H9 (cell line): ENCODE results near the gene ZNF474. TPM values are rescaled to one million over a fixed set of nuclear protein-coding genes. Genes with fewer than 3 reads are reported as not detected.

Source experiments
- DNase-seq: peaks from one replicate; pipeline ENCODE4 v3.0.0-alpha.2; 2017
- H2AFZ ChIP-seq: one replicate; pipeline ENCODE4 v1.6.1; 2013; ENCODE audit warnings: mild to moderate bottlenecking, low read length, control low read depth, moderate library complexity
- H2AK5ac ChIP-seq: 2 replicates; pipeline ENCODE4 v1.6.1; 2013; ENCODE audit warnings: low read length, control low read depth, mixed read lengths; ENCODE audit not compliant: insufficient read length
- H2BK120ac ChIP-seq: one replicate; pipeline ENCODE4 v1.6.1; 2013; ENCODE audit warnings: low read depth, mild to moderate bottlenecking, low read length, control low read depth, inconsistent platforms; ENCODE audit not compliant: poor library complexity, severe bottlenecking
- H2BK12ac ChIP-seq: 2 replicates; pipeline ENCODE4 v1.6.1; 2013; ENCODE audit warnings: low read length, control low read depth, mixed read lengths, low read depth; ENCODE audit not compliant: insufficient read length
- H2BK15ac ChIP-seq: 2 replicates; pipeline ENCODE4 v1.6.1; 2013; ENCODE audit warnings: low read depth, low read length, control low read depth
- H2BK20ac ChIP-seq: one replicate; pipeline ENCODE4 v1.6.1; 2013; ENCODE audit warnings: low read depth, mild to moderate bottlenecking, low read length, control low read depth, inconsistent platforms; ENCODE audit not compliant: poor library complexity, severe bottlenecking
- H2BK5ac ChIP-seq: 2 replicates; pipeline ENCODE4 v1.6.1; 2013; ENCODE audit warnings: low read length, control low read depth, mixed read lengths; ENCODE audit not compliant: insufficient read length
- H3K14ac ChIP-seq: 2 replicates; pipeline ENCODE4 v1.6.1; 2013; ENCODE audit warnings: low read length, control low read depth; ENCODE audit not compliant: insufficient read depth
- H3K18ac ChIP-seq: 2 replicates; pipeline ENCODE4 v1.6.1; 2013; ENCODE audit warnings: low read depth, mild to moderate bottlenecking, mixed read lengths, low read length, control low read depth; ENCODE audit not compliant: insufficient read length
- H3K23ac ChIP-seq: 2 replicates; pipeline ENCODE4 v1.6.1; 2013; ENCODE audit warnings: low read length, control low read depth, mixed read lengths, low read depth; ENCODE audit not compliant: insufficient read length
- H3K23me2 ChIP-seq: 2 replicates; pipeline ENCODE4 v1.6.1; 2013; ENCODE audit warnings: low read depth, mild to moderate bottlenecking, mixed read lengths, low read length, control low read depth; ENCODE audit not compliant: insufficient read length, poor library complexity, severe bottlenecking
- H3K27ac ChIP-seq: 2 replicates; pipeline ENCODE4 v1.5.1; 2013; ENCODE audit warnings: low read length, control low read depth, mixed read lengths, low read depth; ENCODE audit not compliant: insufficient read length
- H3K27me3 ChIP-seq: 2 replicates; pipeline ENCODE4 v1.6.1; 2013; ENCODE audit warnings: low read length, control low read depth, inconsistent platforms; ENCODE audit not compliant: insufficient read depth
- H3K4ac ChIP-seq: 2 replicates; pipeline ENCODE4 v1.6.1; 2013; ENCODE audit warnings: low read depth, mild to moderate bottlenecking, control low read depth, inconsistent platforms, low read length, moderate library complexity
- H3K4me1 ChIP-seq: 2 replicates; pipeline ENCODE4 v1.6.1; 2013; ENCODE audit warnings: low read length, control low read depth, inconsistent platforms; ENCODE audit not compliant: insufficient read depth
- H3K4me2 ChIP-seq: 2 replicates; pipeline ENCODE4 v1.6.1; 2013; ENCODE audit warnings: low read length, control low read depth, mixed read lengths; ENCODE audit not compliant: insufficient read length, insufficient read depth
- H3K56ac ChIP-seq: 2 replicates; pipeline ENCODE4 v1.6.1; 2013; ENCODE audit warnings: low read depth, mild to moderate bottlenecking, mixed read lengths, low read length, control low read depth; ENCODE audit not compliant: insufficient read length
- H3K79me1 ChIP-seq: 2 replicates; pipeline ENCODE4 v1.6.1; 2013; ENCODE audit warnings: low read depth, mild to moderate bottlenecking, moderate library complexity, low read length, control low read depth, inconsistent platforms; ENCODE audit not compliant: insufficient read depth, poor library complexity, severe bottlenecking
- H3K79me2 ChIP-seq: 2 replicates; pipeline ENCODE4 v1.6.1; 2013; ENCODE audit warnings: low read length, control low read depth, inconsistent platforms; ENCODE audit not compliant: insufficient read depth
- H3K9ac ChIP-seq: 2 replicates; pipeline ENCODE4 v1.6.1; 2013; ENCODE audit warnings: low read length, control low read depth, mixed read lengths; ENCODE audit not compliant: insufficient read length; ENCODE audit errors: extremely low read depth
- H3K9me3 ChIP-seq: one replicate; pipeline ENCODE4 v1.6.1; 2013; ENCODE audit warnings: low read depth, low read length, inconsistent platforms; ENCODE audit not compliant: control insufficient read depth
- H3T11ph ChIP-seq: one replicate; pipeline ENCODE4 v1.6.1; 2013; ENCODE audit warnings: mild to moderate bottlenecking, low read length, control low read depth, inconsistent platforms
- H4K20me1 ChIP-seq: one replicate; pipeline ENCODE4 v1.6.1; 2013; ENCODE audit not compliant: control insufficient read depth, insufficient read length, insufficient read depth
- H4K5ac ChIP-seq: 2 replicates; pipeline ENCODE4 v1.6.1; 2013; ENCODE audit warnings: low read depth, mild to moderate bottlenecking, mixed read lengths, low read length, control low read depth; ENCODE audit not compliant: insufficient read length
- H4K8ac ChIP-seq: replicated peaks from 2 replicates; pipeline ENCODE4 v1.6.1; 2013; ENCODE audit warnings: low read length, control low read depth, mixed read lengths, low read depth; ENCODE audit not compliant: insufficient read length
- H4K91ac ChIP-seq: 2 replicates; pipeline ENCODE4 v1.6.1; 2013; ENCODE audit warnings: low read depth, mild to moderate bottlenecking, moderate library complexity, mixed read lengths, low read length, control low read depth; ENCODE audit not compliant: insufficient read length
- H3K27ac Mint-ChIP-seq, 3 experiments: 2 replicates in 2 of 3; 3 replicates in 1 of 3; pipeline ENCODE4 v1.8.0; 2020 to 2021; ENCODE audit warnings: mixed read lengths in 3 of 3, mild to moderate bottlenecking in 1 of 3, moderate library complexity in 1 of 3
- H3K27me3 Mint-ChIP-seq: 2 replicates; pipeline ENCODE4 v1.8.0; 2021; ENCODE audit warnings: low read depth, mild to moderate bottlenecking, moderate library complexity, mixed read lengths
- H3K36me3 Mint-ChIP-seq, 3 experiments: 2 replicates in 2 of 3; 3 replicates in 1 of 3; pipeline ENCODE4 v1.8.0; 2020 to 2021; ENCODE audit warnings: low read depth in 3 of 3, mixed read lengths in 3 of 3; ENCODE audit not compliant: insufficient read depth in 1 of 3
- H3K4me1 Mint-ChIP-seq, 2 experiments: 2 replicates each; pipeline ENCODE4 v1.8.0; 2020; ENCODE audit warnings: mixed read lengths in 2 of 2
- H3K4me3 Mint-ChIP-seq, 2 experiments: 2 replicates in 1 of 2; 3 replicates in 1 of 2; pipeline ENCODE4 v1.8.0; 2020 to 2021; ENCODE audit warnings: mild to moderate bottlenecking in 2 of 2, mixed read lengths in 2 of 2, moderate library complexity in 1 of 2
- H3K9me3 Mint-ChIP-seq, 2 experiments: 2 replicates in 1 of 2; 3 replicates in 1 of 2; pipeline ENCODE4 v1.8.0; 2020; ENCODE audit warnings: mild to moderate bottlenecking in 2 of 2, mixed read lengths in 2 of 2, moderate library complexity in 1 of 2
- CTCF ChIP-seq: fragments of 200-600 bp; sonication (generic); conservative IDR thresholded peaks from 3 replicates; pipeline ENCODE4 v1.8.0; 2021; ENCODE audit warnings: antibody characterized with exemption, mild to moderate bottlenecking
- WGBS: extraction: QIAGEN DNeasy Blood & Tissue Kit; methylation state at CpG from one replicate; pipeline ENCODE4 v1.1.7; 2013; ENCODE audit warnings: missing lambda C conversion rate, low lambda C conversion rate, mixed read lengths; ENCODE audit not compliant: insufficient read length; ENCODE audit errors: extremely low coverage; 5-methylcytosine and 5-hydroxymethylcytosine counted together
- total RNA-seq: library from RNA; stranded (reverse); gene quantifications from 2 replicates; pipeline ENCODE4 v1.2.1, GENCODE V29; 2021

Gene ZNF474
- total RNA-seq, 1 experiment from 2014 or later, result not detected

GRCh38 chr5:122154491-122154890, 25.1 kb downstream of the ZNF474 start:
- Histone ChIP-seq H3K23me2 (no peaks in the 10 kb centered on the region), H3K9me3 (no peaks in the 10 kb centered on the region), H3K27ac (no peak overlapping the region), H3K14ac (no peak overlapping the region), H3K4ac (no peak overlapping the region), H2AFZ (no peak overlapping the region), H3K4me2 (no peak overlapping the region), H2BK15ac (no peak overlapping the region), H2BK20ac (no peak overlapping the region), H3K4me1 (no peaks in the 10 kb centered on the region), H3K79me1 (no peaks in the 10 kb centered on the region), H2BK12ac (no peak overlapping the region), H4K91ac (no peak overlapping the region), H3K18ac (no peak overlapping the region), H3K79me2 (no peaks in the 10 kb centered on the region), H2BK5ac (no peak overlapping the region), H3K27me3 (no peaks in the 10 kb centered on the region), H2BK120ac (no peak overlapping the region), H3K9ac (no peak overlapping the region), H3K23ac (no peak overlapping the region), H4K20me1 (no peaks in the 10 kb centered on the region), H3T11ph (no peak overlapping the region), H3K56ac (no peak overlapping the region), H4K5ac (no peak overlapping the region), H4K8ac (no peak overlapping the region), H2AK5ac (no peak overlapping the region)
- H3K4me3 Mint-ChIP-seq, result no peak overlapping the region
- no peaks in the 10 kb centered on the region for H3K9me3 Mint-ChIP-seq
- H3K4me1 Mint-ChIP-seq, result no peaks in the 10 kb centered on the region
- H3K27me3 Mint-ChIP-seq, result no peaks in the 10 kb centered on the region; the same call in 1 of the 2 replicates
- H3K36me3 Mint-ChIP-seq, result no peaks in the 10 kb centered on the region; a peak in 1 of 7 replicates
- H3K27ac Mint-ChIP-seq, result no peak overlapping the region
- WGBS, result no CpG with 5 or more reads among the region's 5 CpGs
- no peak for TF ChIP-seq CTCF
- DNase-seq, result no peak
